HG02981 (cell line): ENCODE data around the gene E4F1.

Experiments used
- ATAC-seq: cut with Tn5 transposase; IDR thresholded peaks from one replicate; pipeline ENCODE4 v1.9.1; 2021; ENCODE audit warnings: mild to moderate bottlenecking, moderate library complexity; ENCODE audit not compliant: unreplicated experiment

The E4F1 gene

DNA sequence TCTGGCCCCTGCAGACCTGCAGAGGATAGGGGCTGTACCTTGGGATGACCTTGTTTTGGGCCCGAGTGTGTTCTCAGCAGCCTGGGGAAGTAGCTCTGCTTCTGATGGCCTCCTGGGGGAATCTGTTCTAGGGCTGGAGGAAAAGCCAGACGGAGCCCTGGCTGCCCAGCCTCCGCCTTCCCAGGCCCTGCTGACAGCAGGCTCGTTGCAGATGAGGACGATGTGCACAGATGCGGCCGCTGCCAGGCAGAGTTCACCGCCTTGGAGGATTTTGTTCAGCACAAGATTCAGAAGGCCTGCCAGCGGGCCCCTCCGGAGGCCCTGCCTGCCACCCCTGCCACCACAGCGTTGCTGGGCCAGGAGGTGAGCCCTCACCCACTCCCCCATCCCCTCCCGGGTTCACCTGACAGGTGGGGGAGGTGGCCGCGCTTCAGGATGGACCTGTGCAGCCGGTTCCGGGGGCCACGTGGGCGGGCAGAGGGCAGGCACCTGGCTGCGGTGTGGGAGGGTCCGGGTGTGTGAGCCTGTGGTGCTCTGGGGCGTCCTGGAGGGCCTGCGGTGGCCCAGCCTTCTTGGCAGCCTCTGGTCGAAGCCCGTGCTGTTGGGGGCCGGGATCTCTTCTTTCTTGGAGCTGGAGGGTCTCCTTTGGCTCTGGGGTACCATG, 4.9 kb downstream of the E4F1 start:
- no peak for ATAC-seq

DNA sequence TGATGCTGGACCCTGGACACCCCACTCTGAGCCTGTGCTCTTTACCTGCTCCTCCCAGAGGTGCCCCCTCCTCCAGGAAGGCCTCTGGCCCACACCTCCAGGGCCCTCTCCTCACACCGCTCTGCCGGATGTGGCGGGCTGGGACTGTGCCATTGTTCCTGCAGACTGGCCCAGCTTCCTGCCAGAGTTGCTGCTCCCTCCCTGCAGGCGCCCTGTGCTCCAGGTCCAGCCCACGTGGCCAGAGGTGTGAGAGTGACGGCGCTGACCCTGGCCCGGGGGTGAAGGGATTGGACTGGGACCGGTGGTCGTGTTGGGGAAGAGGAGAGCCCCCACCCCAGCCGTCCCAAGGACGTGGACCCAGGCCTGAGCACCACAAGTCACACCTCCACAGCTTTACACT, 5.7 kb downstream of the E4F1 start:
- no peak for ATAC-seq

DNA sequence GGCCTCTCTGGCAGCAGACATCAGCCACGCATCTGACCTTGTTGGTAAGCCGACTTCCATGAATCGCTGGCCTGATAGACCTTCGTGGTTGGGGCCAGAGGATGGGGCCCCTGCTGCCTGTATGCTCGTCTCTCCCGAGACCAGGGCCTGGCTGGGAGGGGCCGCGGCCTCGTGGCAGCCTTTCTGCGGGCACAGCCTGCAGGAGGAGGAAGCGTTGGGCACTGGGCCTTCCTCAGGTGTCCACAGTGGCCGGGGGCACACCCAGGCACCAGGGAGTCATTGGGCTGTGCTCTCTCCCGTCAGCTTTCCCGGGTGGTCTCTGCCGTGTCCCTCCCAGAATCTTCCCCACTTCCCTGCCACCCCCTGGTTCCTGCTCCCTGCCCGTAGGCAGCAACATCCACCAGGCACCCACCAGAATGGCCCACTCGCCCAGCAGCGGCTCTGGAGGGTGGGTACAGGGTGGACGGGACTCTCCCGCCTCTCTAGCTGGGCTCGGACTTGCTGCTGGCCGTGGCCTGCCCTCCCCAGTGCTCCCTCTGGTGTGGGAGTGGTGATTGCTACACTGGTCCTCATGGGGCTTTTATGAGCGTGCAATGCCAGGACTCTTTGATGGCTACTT, 6.3 kb downstream of the E4F1 start:
- no peak for ATAC-seq

DNA sequence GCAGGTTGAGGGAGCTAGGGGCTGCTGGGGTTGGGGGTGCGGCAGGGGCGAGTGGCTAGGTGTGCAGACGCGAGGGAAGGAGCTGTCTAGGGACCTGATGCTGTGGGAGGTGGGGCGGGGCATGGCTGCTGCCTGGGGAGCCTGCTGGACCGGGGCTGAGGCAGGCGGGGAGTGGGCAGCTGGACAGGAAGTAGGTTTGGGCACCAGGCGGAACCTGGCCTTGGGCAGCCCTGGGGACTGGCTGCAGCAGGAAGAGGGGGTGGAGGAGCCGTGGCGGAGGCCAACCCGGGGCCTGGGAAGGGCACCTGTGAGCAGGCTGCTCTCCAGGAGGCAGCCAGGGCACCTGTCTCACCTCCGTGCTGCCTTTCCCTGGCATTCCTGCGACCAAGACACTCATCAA, 7.0 kb downstream of the E4F1 start:
- no peak for ATAC-seq

DNA sequence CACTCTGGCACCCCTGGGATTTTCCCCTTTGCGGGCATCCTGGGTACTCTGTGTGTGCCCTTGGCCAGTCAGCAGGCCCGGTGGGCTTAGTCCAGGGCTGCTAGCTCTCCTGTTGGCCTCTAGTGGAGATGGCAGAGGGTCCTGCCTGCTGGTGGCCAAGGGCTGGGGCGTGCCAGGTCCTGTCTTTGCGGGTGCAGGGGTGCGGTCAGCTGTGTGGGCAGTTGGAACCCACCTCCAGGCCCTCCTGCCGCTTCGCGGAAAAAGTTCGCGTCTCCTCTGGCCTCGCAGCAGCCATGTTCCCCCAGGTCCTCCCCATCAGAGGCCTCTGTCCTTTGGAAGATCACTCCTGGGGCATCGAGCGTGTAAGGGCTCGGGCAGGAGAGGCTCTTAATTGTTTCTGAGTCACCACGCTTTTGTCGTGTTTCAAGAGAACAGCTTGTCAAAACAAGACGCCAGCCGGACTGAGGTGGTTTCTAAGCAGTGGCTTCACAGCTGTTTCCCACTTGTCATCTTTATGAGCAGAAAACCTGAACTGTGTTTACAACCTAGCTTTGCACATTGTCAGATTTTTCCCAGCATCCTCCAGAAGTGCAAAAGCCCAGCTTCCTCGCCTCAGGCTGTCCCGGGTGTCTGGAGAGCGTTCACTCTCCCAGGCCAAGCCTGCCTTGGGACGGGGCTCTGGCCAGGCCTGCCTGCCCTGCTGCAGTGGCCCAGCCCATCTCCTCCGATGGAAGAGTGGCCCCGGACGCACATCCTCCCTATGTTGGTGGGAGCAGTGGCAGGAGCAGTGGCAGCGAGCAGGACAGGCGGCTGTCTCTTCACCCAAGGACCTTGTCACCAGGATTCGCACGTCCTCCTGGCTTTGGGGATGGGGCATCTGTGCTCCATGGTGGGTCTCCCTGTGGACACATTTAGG, 7.9 kb downstream of the E4F1 start:
- no peak for ATAC-seq

DNA sequence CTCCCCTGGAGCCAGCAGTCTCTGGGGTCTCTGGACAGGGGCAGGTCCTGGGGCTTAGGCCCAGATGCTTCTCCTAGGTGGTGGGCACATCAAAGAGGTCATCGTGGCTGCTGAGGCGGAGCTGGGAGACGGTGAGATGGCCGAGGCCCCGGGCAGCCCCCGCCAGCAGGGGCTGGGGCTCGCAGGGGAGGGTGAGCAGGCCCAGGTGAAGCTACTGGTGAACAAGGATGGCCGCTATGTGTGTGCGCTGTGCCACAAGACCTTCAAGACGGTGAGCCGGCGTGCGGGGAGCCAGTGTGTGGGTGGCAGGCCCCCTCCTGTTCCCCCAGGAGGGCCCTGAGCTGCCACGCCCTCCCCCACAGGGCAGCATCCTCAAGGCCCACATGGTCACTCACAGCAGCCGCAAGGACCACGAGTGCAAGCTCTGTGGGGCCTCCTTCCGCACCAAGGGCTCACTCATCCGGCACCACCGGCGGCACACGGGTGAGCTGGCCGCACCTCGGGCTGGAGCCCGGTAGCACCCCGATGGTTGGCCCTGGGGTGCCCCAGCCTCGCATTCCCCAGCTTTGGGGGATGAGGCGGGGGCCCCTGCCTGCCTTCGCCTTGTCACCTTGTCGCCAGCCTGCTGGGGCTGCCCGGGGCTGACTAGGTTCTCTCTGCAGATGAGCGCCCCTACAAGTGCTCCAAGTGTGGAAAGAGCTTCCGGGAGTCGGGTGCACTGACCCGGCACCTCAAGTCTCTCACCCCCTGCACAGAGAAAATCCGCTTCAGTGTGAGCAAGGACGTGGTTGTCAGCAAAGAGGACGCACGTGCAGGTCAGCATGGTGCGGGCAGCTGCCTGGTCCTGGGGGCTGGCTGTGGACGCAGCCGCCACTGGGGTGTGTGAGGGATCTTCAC, 9.0 kb downstream of the E4F1 start:
- no peak for ATAC-seq

DNA sequence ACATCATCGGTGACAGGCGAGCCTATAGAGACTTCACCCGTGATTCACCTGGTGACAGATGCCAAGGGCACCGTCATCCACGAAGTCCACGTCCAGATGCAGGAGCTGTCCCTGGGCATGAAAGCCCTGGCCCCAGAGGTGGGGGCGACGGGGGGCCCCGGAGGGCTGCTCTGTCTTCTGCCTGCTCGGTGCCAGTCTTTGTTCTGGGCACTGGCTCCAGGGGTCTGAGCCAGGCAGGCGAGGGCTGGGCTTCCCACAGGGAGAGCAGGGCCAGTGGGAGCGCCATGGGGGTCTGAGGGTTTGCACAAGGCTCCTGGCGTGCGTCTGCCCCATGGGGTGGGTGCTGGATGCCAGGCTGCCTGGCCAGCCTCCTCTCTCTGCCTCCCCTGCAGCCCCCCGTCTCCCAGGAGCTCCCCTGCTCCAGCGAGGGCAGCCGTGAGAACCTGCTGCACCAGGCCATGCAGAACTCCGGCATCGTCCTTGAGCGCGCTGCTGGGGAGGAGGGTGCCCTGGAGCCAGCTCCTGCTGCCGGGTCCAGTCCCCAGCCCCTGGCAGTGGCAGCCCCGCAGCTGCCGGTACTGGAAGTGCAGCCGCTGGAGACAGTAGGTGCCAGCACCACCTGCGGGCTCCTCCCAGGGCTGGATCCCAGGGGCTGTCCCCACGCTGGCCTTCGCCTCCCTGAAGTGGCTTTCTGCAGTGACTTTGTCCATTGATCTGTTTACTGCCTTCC, 9.8 kb downstream of the E4F1 start:
- no peak for ATAC-seq

DNA sequence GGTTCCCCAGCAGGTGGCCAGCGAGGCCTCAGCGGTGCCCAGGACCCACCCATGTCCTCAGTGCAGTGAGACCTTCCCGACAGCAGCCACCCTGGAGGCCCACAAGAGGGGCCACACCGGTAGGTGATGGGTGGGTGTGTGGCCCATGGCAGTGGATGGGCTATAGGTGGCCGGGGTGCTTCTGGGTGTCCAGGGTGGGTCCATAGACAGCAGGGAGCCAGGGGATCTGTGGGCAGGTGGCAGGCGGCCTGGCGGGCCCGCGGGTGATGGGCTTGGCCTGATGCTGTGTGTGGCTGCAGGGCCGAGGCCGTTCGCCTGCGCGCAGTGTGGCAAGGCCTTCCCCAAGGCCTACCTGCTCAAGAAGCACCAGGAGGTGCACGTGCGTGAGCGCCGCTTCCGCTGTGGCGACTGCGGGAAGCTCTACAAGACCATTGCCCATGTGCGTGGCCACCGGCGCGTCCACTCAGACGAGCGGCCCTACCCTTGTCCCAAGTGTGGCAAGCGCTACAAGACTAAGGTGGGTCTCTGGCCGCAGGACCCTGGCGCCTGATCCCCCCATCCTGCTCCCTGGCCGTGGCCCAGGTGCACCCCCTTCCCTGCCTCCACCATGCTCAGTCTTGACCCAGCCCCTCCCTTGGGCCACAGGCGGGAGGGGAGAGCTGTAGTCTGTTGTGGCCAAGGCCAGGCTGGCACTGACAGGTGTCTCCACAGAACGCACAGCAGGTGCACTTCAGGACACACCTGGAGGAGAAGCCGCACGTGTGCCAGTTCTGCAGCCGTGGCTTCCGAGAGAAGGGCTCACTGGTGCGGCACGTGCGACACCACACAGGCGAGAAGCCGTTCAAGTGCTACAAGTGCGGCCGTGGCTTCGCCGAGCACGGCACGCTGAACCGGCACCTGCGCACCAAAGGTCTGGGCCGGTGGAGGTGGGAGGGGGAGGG, 10.8 kb downstream of the E4F1 start:
- ATAC-seq = no peak

DNA sequence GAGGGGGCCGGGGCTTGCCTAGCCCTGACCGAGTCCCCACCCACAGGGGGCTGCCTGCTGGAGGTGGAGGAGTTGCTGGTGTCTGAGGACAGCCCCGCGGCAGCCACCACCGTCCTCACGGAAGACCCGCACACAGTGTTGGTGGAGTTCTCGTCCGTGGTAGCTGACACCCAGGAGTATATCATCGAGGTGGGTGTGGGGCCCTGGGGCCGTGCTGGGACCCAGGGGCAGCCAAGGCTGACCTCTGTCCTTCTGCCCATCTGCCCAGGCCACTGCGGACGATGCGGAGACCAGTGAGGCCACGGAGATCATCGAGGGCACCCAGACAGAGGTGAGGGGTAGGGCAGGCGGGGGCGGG, 11.4 kb downstream of the E4F1 start:
- ATAC-seq = no peak

DNA sequence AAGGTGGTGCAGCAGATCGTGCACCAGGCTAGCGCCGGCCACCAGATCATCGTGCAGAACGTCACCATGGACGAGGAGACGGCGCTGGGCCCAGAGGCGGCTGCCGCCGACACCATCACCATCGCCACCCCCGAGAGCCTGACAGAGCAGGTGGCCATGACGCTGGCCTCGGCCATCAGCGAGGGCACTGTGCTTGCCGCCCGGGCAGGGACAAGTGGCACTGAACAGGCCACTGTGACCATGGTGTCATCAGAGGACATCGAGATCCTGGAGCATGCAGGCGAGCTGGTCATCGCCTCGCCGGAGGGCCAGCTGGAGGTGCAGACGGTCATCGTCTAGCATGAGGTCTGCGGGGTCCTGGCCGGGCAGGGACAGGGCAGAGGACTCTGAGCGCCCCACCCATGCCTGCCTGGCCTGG, 11.9 kb downstream of the E4F1 start:
- no peak for ATAC-seq

DNA sequence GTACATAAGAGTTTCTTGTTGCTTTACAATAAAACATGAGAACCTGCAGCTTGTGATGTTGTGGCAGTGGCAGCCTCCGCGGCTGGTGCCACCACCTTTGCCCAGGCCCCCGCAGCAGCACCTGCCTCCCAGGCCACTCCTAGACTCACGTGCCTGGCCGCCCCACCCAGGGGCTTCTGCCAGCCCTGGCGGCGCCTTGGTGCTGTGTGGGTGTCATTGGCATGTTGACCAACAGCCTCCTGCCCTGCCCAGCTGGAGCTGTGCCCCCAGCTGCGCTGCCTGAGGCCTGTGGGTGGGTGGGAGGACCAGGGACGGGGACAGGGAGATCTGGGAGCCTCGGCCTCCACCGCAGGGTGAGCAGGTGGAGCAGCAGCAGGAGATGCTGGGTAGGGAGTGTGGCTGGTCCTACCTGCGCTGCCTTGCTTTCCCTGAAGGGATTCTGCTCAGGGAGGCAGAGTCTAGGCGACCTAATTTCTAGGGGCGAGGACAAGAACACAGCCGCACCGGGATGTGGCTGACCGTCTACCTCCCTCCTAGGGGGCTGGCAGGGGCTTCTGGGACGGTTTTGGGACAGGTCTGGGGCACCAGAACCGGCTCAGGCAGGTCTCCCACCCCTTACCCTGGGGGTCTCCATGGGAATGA, 12.4 kb downstream of the E4F1 start:
- no peak for ATAC-seq

DNA sequence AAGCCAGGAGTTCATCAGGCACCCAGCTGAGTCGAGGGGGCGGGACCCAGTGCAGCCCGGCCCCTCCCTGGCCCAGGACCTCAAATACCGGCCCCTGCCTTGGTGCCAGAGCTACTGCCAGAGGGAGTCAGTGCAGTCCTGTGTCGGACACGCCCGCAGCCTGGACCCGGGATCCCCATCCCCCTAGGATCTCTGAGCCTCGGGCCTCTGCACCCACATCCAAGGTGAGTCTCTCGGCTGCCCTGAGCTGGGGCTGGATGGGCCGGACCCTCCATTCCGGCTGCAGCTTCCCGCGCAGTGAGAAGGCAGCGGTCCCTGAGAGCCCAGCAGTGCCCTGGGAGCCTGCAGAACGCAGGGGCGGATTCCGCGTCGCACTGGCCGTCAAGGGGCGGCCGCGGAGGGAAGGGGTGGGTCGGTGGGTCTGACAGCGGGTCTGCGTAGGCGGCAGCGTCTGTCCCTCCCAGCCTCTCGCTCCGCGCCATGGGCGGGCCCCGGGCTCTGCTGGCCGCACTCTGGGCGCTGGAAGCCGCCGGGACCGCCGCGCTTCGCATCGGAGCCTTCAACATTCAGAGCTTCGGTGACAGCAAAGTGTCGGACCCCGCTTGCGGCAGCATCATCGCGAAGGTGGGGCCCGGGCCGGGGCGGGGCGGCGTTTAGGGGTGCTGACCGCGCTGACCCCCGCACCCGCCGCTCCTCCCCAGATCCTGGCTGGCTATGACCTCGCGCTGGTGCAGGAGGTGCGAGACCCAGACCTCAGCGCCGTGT, 13.1 kb downstream of the E4F1 start, which contains the start of gene DNASE1L2:
Gene DNASE1L2, plus strand, starts transcription at position 108 of the 765 bp plus-strand sequence. Its CDS starts 373 bp downstream, at position 481.
- ATAC-seq = no peak

DNA sequence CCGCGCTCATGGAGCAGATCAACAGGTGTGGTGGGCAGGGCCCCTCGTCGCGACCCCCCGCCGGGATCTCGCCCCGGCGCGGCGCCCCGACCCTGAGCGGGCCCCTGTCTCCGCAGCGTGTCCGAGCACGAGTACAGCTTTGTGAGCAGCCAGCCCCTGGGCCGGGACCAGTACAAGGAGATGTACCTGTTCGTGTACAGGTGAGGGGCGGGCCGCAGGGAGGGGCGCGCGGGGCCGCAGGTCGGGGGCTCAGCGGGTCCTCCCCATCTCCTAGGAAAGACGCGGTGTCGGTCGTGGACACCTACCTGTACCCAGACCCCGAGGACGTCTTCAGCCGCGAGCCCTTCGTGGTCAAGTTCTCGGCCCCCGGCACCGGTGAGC, 13.7 kb downstream of the E4F1 start:
- ATAC-seq = no peak

DNA sequence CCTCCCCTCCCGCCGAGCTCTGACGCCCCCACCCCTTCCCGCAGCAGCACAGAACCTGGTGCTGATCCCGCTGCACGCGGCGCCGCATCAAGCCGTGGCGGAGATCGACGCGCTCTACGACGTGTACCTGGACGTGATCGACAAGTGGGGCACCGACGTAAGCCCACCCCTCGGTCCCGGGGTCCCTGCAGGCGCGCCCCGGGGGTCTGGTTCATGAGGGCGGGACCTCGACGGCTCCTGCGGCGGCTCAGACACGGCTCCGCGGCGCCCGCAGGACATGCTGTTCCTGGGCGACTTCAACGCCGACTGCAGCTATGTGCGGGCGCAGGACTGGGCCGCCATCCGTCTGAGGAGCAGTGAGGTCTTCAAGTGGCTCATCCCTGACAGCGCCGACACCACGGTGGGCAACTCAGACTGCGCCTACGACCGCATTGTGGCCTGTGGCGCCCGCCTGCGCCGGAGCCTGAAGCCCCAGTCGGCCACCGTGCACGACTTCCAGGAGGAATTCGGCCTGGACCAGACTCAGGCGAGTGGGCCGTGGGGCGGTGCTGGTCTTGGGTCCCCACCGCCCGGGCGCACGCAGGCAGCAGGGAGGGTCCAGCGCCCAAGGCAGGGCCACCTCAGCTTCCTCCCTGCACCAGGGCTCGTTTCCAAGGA, 14.2 kb downstream of the E4F1 start:
- ATAC-seq = no peak

DNA sequence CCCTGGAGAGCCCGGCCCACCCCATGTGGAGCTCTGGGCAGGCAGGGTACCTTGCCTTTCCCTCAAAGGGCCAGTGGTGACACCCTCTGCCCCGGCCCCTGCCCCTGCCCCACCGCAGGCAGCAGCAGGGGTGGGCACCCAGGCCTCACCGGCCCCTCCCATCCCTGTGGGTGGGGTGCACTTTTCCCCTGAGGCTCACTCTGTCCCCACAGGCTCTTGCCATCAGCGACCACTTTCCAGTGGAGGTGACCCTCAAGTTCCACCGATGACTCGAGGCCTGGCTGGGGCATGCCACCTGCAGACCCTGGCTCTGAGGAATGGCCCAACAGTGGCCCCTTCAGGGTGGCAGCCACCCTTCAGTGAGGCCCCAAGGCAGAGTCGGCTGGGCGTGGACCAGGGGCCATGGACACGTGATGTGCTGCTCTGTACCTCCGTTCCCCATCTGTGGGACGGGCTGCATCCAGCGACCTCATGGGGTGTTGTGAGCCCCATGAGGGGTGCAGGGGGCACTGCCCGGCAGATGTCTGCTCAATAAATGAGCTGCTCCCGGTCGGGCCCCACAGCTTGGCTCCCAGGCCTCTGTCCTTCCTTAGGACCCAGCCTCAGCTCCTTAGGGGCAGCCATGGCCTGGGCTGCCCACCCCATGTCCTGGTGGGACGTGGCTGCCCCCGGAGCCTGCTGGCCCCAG, 14.9 kb downstream of the E4F1 start:
- ATAC-seq = no peak

DNA sequence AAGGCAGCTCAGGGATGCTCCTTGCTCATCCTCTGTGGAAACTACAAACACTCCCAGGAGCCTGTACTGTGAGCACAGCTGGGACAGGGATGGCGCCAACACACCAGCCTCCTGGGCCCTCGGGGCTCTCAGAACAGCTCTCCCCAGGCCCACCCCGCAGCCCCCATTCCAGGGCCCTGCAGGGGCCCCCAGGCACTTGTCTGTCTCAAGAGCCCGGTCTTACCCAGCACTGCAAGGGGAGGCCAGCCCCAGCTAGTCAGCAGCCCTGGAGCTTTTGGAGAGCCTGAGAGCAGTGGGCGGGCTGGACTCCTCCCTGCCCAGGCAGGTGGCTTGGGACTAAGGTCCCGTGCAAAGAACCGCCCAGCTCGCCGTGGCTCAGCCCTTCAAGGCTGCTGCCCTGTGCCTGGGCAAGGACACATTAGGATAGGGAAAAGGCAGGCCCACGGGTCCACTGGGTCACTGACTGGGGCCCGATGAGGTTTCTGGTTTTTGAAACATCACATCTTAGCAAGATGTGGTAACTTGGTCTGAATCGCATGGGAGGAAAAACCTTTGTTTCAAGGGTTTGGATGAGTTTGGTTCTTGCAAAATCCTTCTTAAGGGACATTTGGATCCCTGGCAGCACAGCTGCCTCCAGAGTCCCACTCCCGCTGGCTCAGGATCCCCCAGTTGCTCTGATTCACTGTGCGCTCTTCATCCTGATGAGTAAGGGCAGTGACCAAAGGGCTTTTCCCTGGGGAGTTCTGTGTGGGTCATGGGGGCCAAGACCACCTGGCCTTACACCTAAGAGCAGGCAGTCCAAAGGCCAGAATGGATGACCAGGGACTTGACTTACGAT, 15.7 kb downstream of the E4F1 start:
- ATAC-seq = no peak
